GM18861 (cell line): ENCODE results near the gene SVIL.
"Not testable (repeated sequence)": the region's sequence is repeated elsewhere in the genome, so short reads cannot be mapped to it uniquely, and the experiment has no call there.

Source experiments
- ATAC-seq: cut with Tn5 transposase; IDR thresholded peaks from one replicate; pipeline ENCODE4 v1.9.1; 2021; ENCODE audit not compliant: unreplicated experiment

SVIL gene

GRCh38 chr10:29649561-29650551, 15.1 kb upstream of the SVIL start:
- no peak for ATAC-seq

GRCh38 chr10:29648983-29649268, 14.2 kb upstream of the SVIL start:
- no peak for ATAC-seq

- no peak for ATAC-seq
These were observed 13.6 kb upstream of the SVIL start for GRCh38 chr10:29648114-29648982.

- no peak for ATAC-seq
These were observed 12.7 kb upstream of the SVIL start for GRCh38 chr10:29647478-29647877.

GRCh38 chr10:29646960-29647461, 12.2 kb upstream of the SVIL start:
- ATAC-seq = no peak

- no peak for ATAC-seq
These were observed 11.6 kb upstream of the SVIL start for GRCh38 chr10:29646238-29646902.

- ATAC-seq = no peak
These were observed 9.2 kb upstream of the SVIL start for GRCh38 chr10:29643771-29644501.

GRCh38 chr10:29642990-29643389, 8.2 kb upstream of the SVIL start:
- ATAC-seq = no peak

GRCh38 chr10:29637537-29637936, 2.8 kb upstream of the SVIL start:
- ATAC-seq = no peak

- no peak for ATAC-seq
These were observed 1.4 kb upstream of the SVIL start for GRCh38 chr10:29636178-29636577.

GRCh38 chr10:29635711-29636144, 957 bp upstream of the SVIL start:
- ATAC-seq = peak; percentile 85

GRCh38 chr10:29634105-29634504, 666 bp downstream of the SVIL start:
- no peak for ATAC-seq

- no peak for ATAC-seq
These were observed 3.8 kb downstream of the SVIL start for GRCh38 chr10:29631049-29631339.

- no peak for ATAC-seq
These were observed 4.3 kb downstream of the SVIL start for GRCh38 chr10:29630205-29631048.

- no peak for ATAC-seq
These were observed 5.8 kb downstream of the SVIL start for GRCh38 chr10:29628912-29629526.

- ATAC-seq = no peak
These were observed 6.5 kb downstream of the SVIL start for GRCh38 chr10:29628311-29628710.

- no peak for ATAC-seq
These were observed 7.3 kb downstream of the SVIL start for GRCh38 chr10:29627201-29628132.

- ATAC-seq = not testable (repeated sequence)
These were observed 10.4 kb downstream of the SVIL start for GRCh38 chr10:29624357-29624756.
